K562 (cell line): ENCODE data around the gene TMEM200A.

Experiments
- MYNN ChIP-seq, 2 experiments: sonication (generic); formaldehyde crosslinking in 1 of 2; IDR thresholded peaks; 2 replicates each; pipeline versions ENCODE4 v1.5.0 to v1.6.1; 2016 to 2020; ENCODE audit warnings: antibody characterized with exemption in 1 of 2, missing genetic modification reagents in 1 of 2
- ZBED1 ChIP-seq: IDR thresholded peaks from 2 replicates; pipeline ENCODE4 v1.6.1; 2014
- TF ChIP-seq, protein P1 (sequence below), 2 experiments: IDR thresholded peaks in 1 of 2; conservative IDR thresholded peaks in 1 of 2; 2 replicates each; pipeline ENCODE4 v1.6.1; 2016; ENCODE audit warnings: low read depth in 2 of 2, mild to moderate bottlenecking in 1 of 2, missing compliant biosample characterization in 1 of 2, missing genetic modification characterization in 1 of 2, moderate library complexity in 1 of 2

GRCh38 chr6:130379223-130379622, 13.4 kb downstream of the TMEM200A start:
- TF ChIP-seq, protein P1, sequence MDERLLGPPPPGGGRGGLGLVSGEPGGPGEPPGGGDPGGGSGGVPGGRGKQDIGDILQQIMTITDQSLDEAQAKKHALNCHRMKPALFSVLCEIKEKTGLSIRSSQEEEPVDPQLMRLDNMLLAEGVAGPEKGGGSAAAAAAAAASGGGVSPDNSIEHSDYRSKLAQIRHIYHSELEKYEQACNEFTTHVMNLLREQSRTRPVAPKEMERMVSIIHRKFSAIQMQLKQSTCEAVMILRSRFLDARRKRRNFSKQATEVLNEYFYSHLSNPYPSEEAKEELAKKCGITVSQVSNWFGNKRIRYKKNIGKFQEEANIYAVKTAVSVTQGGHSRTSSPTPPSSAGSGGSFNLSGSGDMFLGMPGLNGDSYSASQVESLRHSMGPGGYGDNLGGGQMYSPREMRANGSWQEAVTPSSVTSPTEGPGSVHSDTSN (CRISPR knock-in tag; IDR thresholded peaks at IDR 0.05; ENCODE audit: low read depth), result no peak
- TF ChIP-seq, protein P1 (tag; conservative IDR thresholded peaks at IDR 0.05; ENCODE audit: low read depth), result no peak
- TF ChIP-seq ZBED1 (no peak), MYNN (IDR thresholded peaks at IDR 0.05) (no peak), MYNN (CRISPR knock-in tag; IDR thresholded peaks at IDR 0.05) (no peak)
